Astrocyte (in vitro differentiated cells and primary cell): ENCODE measurements around the gene YES1. TPM values are rescaled to one million over a fixed set of nuclear protein-coding genes. Genes with fewer than 3 reads are reported as not detected.

ENCODE experiments used
- DNase-seq: peaks from one replicate; pipeline ENCODE4 v3.0.0-alpha.2; 2010; ENCODE audit warnings: low read depth
- FAIRE-seq: peaks from 2 replicates; lab custom pipeline; 2011; peaks lifted over from hg19 to GRCh38; lab: Jason Lieb, UNC
- H2AFZ ChIP-seq: 2 replicates; pipeline ENCODE4 v1.6.0; 2012; ENCODE audit warnings: low read depth, low read length, inconsistent platforms
- H3K27ac ChIP-seq: 2 replicates; pipeline ENCODE4 v1.5.1; 2011; ENCODE audit warnings: low read depth, low read length, inconsistent platforms
- H3K27me3 ChIP-seq: 2 replicates; pipeline ENCODE4 v1.6.0; 2011; ENCODE audit warnings: low read length, inconsistent platforms; ENCODE audit not compliant: insufficient read depth
- H3K36me3 ChIP-seq: 2 replicates; pipeline ENCODE4 v1.5.1; 2011; ENCODE audit warnings: low read length, inconsistent platforms; ENCODE audit not compliant: insufficient read depth
- H3K4me1 ChIP-seq: 2 replicates; pipeline ENCODE4 v1.5.1; 2011; ENCODE audit warnings: low read length, inconsistent platforms; ENCODE audit not compliant: insufficient read depth
- H3K4me2 ChIP-seq: 2 replicates; pipeline ENCODE4 v1.6.0; 2012; ENCODE audit warnings: low read length, inconsistent platforms
- H3K4me3 ChIP-seq: 2 replicates; pipeline ENCODE4 v1.5.1; 2011; ENCODE audit warnings: low read depth, mild to moderate bottlenecking, low read length, inconsistent platforms; ENCODE audit not compliant: insufficient read depth
- H3K79me2 ChIP-seq: 2 replicates; pipeline ENCODE4 v1.6.0; 2012; ENCODE audit warnings: mild to moderate bottlenecking, low read length, inconsistent platforms; ENCODE audit not compliant: insufficient read depth
- H3K9ac ChIP-seq: 2 replicates; pipeline ENCODE4 v1.6.0; 2012; ENCODE audit warnings: mild to moderate bottlenecking, low read length, inconsistent platforms
- H3K9me3 ChIP-seq: 2 replicates; pipeline ENCODE4 v1.5.1; 2012; ENCODE audit warnings: low read depth, mild to moderate bottlenecking, low read length, inconsistent platforms; ENCODE audit not compliant: insufficient read depth
- H4K20me1 ChIP-seq: 2 replicates; pipeline ENCODE4 v1.6.0; 2012; ENCODE audit warnings: low read length, inconsistent platforms; ENCODE audit not compliant: insufficient read depth
- H3K27ac Mint-ChIP-seq: one replicate; pipeline ENCODE4 v1.8.0; 2021; ENCODE audit warnings: mild to moderate bottlenecking, mixed read lengths; ENCODE audit not compliant: unreplicated experiment
- H3K27me3 Mint-ChIP-seq: one replicate; pipeline ENCODE4 v1.8.0; 2021; ENCODE audit warnings: low read depth, mixed read lengths; ENCODE audit not compliant: unreplicated experiment
- H3K36me3 Mint-ChIP-seq: one replicate; pipeline ENCODE4 v1.8.0; 2021; ENCODE audit warnings: low read depth, mixed read lengths; ENCODE audit not compliant: unreplicated experiment
- H3K4me1 Mint-ChIP-seq: one replicate; pipeline ENCODE4 v1.8.0; 2021; ENCODE audit warnings: low read depth, mixed read lengths; ENCODE audit not compliant: unreplicated experiment
- H3K4me3 Mint-ChIP-seq: one replicate; pipeline ENCODE4 v1.8.0; 2021; ENCODE audit warnings: mild to moderate bottlenecking, moderate library complexity, mixed read lengths; ENCODE audit not compliant: unreplicated experiment
- H3K9me3 Mint-ChIP-seq: one replicate; pipeline ENCODE4 v1.8.0; 2021; ENCODE audit warnings: mild to moderate bottlenecking, mixed read lengths; ENCODE audit not compliant: unreplicated experiment
- CTCF ChIP-seq: IDR thresholded peaks from 2 replicates; pipeline ENCODE4 v1.5.1; 2011; ENCODE audit warnings: low read depth, mild to moderate bottlenecking, inconsistent platforms, low read length, moderate library complexity; ENCODE audit not compliant: insufficient read depth
- EZH2 ChIP-seq: IDR thresholded peaks from 2 replicates; pipeline ENCODE4 v1.6.1; 2012; ENCODE audit warnings: mild to moderate bottlenecking, low read length, inconsistent platforms; ENCODE audit not compliant: insufficient read depth
- total RNA-seq: library from RNA; stranded (reverse); gene quantifications from 2 replicates; pipeline ENCODE4 v1.2.1, GENCODE V29; 2021

YES1 gene
- total RNA-seq, 1 donor from 2014 or later, result 68.2 TPM

GRCh38 chr18:703213-703967 lies 108.7 kb downstream of the YES1 start:
- FAIRE-seq (no peak), DNase-seq (peak; percentile 83)
- no peak overlapping the region for H3K4me3 Mint-ChIP-seq
- Histone ChIP-seq H3K27ac (peak overlapping the region; percentile 93), H3K27me3 (no peaks in the 10 kb centered on the region), H3K79me2 (peaks cover 7% of the 10 kb centered on the region), H3K36me3 (peaks cover 7% of the 10 kb centered on the region), H3K9me3 (no peaks in the 10 kb centered on the region), H4K20me1 (peaks cover 3% of the 10 kb centered on the region), H3K4me2 (peak overlapping the region; percentile 84), H3K9ac (peak overlapping the region; percentile 82), H3K4me1 (peaks cover 27% of the 10 kb centered on the region), H2AFZ (no peak overlapping the region), H3K4me3 (peak overlapping the region; percentile 23)
- no peak for TF ChIP-seq EZH2
- TF ChIP-seq CTCF, result no peak
- H3K27me3 Mint-ChIP-seq, result no peaks in the 10 kb centered on the region
- H3K27ac Mint-ChIP-seq, result peak overlapping the region; percentile 73
- H3K9me3 Mint-ChIP-seq, result no peaks in the 10 kb centered on the region
- H3K36me3 Mint-ChIP-seq, result peaks cover 5% of the 10 kb centered on the region
- peaks cover 16% of the 10 kb centered on the region for H3K4me1 Mint-ChIP-seq

GRCh38 chr18:697800-698199 lies 114.2 kb downstream of the YES1 start:
- Histone ChIP-seq H3K27me3 (no peaks in the 10 kb centered on the region), H3K36me3 (peaks cover 3% of the 10 kb centered on the region), H3K4me3 (no peak overlapping the region), H3K4me1 (peaks cover 16% of the 10 kb centered on the region), H2AFZ (no peak overlapping the region), H3K79me2 (no peaks in the 10 kb centered on the region), H4K20me1 (no peaks in the 10 kb centered on the region), H3K27ac (no peak overlapping the region), H3K4me2 (no peak overlapping the region), H3K9me3 (no peaks in the 10 kb centered on the region), H3K9ac (no peak overlapping the region)
- Mint-ChIP-seq H3K27me3 (no peaks in the 10 kb centered on the region), H3K9me3 (no peaks in the 10 kb centered on the region), H3K4me1 (peaks cover 4% of the 10 kb centered on the region), H3K4me3 (no peak overlapping the region), H3K36me3 (peaks cover 3% of the 10 kb centered on the region), H3K27ac (no peak overlapping the region)
- no peak for TF ChIP-seq CTCF
- no peak for TF ChIP-seq EZH2
- no peak for DNase-seq
- no peak for FAIRE-seq

- H3K4me1 Mint-ChIP-seq, result peaks cover 3% of the 10 kb centered on the region
- peaks cover 13% of the 10 kb centered on the region for H3K4me1 ChIP-seq
- no peaks in the 10 kb centered on the region for H3K27me3 Mint-ChIP-seq
- TF ChIP-seq EZH2 (no peak), CTCF (no peak)
- no peaks in the 10 kb centered on the region for H3K9me3 Mint-ChIP-seq
- no peaks in the 10 kb centered on the region for H3K79me2 ChIP-seq
- no peak for FAIRE-seq
- H3K36me3 Mint-ChIP-seq, result peaks cover 3% of the 10 kb centered on the region
- no peaks in the 10 kb centered on the region for H4K20me1 ChIP-seq
- H3K9ac ChIP-seq, result no peak overlapping the region
- H3K4me3 Mint-ChIP-seq, result no peak overlapping the region
- H3K4me2 ChIP-seq, result no peak overlapping the region
- DNase-seq, result no peak
- no peak overlapping the region for H3K27ac Mint-ChIP-seq
- H3K4me3 ChIP-seq, result no peak overlapping the region
- H3K9me3 ChIP-seq, result no peaks in the 10 kb centered on the region
- H3K27me3 ChIP-seq, result no peaks in the 10 kb centered on the region
- H3K36me3 ChIP-seq, result peaks cover 6% of the 10 kb centered on the region
- no peak overlapping the region for H2AFZ ChIP-seq
- no peak overlapping the region for H3K27ac ChIP-seq
Measured at GRCh38 chr18:697012-697411, 115.0 kb downstream of the YES1 start.
